Stimulated activated CD4-positive, alpha-beta T cell treated with anti-CD3 and anti-CD28 coated beads, Interleukin-1b, Interleukin-23, amount 100 ng/mL, for 48 hours (primary cell): ENCODE measurements around the gene FCGR2B.
"Not testable (repeated sequence)": the region's sequence is repeated elsewhere in the genome, so short reads cannot be mapped to it uniquely, and the experiment has no call there.

Experiments
- DNase-seq: peaks from one replicate; pipeline ENCODE4 v3.0.0-alpha.2; 2020

FCGR2B gene

GRCh38 chr1:161647507-161648360, 15.2 kb upstream of the FCGR2B start:
- DNase-seq: not testable (repeated sequence)

DNA sequence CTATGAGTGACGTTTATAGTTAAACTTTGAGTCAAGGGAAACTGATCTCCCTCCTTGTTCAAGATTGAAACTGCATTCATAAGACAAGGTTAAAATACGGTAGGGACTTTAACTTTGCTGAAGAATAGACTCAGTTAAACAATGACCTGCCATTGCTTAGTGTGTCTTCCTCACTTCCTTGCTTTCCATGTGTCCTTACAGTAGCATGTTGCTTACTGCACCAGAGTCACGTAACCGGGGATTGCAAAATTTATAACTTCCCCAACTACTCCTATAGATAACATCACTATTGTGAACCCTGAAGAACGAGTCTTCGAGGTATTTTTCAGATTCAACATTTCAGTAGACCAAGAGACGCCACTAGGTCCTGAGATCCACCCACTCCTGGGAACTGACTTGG, 9.4 kb upstream of the FCGR2B start:
- DNase-seq: not testable (repeated sequence)

DNA sequence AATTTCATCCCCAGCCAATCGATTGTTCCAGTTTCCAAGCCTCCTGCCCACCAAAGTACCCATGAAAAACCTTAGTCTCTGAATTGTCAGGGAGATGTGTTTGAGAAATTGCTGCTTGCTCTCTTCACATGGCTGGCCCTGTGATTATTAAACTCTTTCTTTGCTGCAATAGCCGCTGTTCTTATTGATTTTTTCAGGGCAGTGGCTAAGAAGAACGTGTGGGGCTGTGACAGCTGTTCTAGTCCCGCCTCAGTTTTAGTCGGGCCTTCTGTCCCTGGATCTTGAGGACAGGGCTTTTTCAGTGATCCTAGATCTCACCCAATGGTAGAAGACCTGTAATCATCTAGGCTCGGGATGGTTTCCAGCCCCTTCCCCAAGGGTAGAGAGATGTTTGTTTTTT, 9.0 kb upstream of the FCGR2B start:
- DNase-seq: not testable (repeated sequence)

GRCh38 chr1:161658524-161658923, 4.4 kb upstream of the FCGR2B start:
- not testable (repeated sequence) for DNase-seq

- not testable (repeated sequence) for DNase-seq
These were observed 1.2 kb upstream of the FCGR2B start for GRCh38 chr1:161661660-161662311.

DNA sequence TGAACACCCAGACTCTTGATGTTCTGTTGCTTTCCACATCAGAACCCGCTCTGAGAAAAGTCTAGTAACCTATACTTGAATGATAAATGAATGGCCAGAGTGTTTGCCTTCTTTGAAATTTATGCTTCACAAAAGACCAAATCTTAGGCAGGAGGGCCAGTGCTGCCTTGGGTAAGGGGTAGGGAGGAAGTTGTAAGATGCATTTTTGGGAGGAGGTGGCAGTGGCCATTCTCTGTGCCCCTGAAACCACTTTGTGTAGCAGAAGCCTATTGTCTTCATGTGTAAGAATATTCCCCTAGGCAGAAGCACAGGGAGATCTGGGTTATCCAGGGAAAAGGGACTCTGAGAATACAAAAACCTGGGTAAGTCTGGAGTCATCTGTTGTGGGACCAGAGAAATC, 626 bp downstream of the FCGR2B start:
- not testable (repeated sequence) for DNase-seq

GRCh38 chr1:161664689-161665088, 1.7 kb downstream of the FCGR2B start:
- not testable (repeated sequence) for DNase-seq

GRCh38 chr1:161671045-161672020, 8.4 kb downstream of the FCGR2B start:
- not testable (repeated sequence) for DNase-seq

- DNase-seq: not testable (repeated sequence)
These were observed 10.5 kb downstream of the FCGR2B start for GRCh38 chr1:161673437-161673836.

GRCh38 chr1:161674447-161674846, 11.5 kb downstream of the FCGR2B start:
- not testable (repeated sequence) for DNase-seq

DNA sequence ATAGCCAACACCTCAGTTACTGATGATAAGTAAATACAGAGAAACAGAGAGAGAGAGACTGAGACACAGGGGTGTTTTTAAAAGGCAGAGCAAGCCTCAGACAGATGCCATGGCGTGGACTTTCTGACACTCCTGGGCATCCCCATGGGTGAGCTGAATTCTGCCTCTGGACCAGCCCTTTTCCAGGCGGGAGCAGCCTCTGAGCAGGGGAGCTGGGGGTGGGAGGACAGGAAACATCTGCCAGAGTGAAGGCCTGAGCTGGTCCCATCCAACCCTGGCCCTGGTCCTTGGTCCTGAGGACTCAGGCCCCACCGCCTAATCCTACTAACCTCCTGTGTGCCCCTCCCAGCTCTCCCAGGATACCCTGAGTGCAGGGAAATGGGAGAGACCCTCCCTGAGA, 12.0 kb downstream of the FCGR2B start:
- not testable (repeated sequence) for DNase-seq

DNA sequence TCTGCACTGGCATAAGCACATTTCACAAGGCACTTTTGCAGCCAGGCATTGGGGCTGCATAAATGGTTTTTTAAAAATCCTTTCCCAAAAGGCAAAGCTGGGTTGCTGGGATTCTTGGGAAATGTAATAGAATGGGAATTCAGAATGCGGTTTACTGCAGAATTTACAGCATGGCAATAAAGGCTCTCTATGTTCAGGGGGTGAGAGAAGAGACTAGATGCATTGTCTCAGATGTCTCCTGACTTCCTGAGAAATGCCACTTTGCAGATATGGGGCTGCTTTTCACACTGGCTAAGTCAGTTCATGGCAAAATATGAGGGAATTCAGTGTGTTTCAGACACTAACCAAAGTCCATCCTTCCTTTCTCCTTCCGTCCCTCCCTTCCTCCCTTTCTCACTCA, 13.5 kb downstream of the FCGR2B start:
- DNase-seq: no peak

- no peak for DNase-seq
These were observed 14.2 kb downstream of the FCGR2B start for GRCh38 chr1:161676958-161677689.

DNA sequence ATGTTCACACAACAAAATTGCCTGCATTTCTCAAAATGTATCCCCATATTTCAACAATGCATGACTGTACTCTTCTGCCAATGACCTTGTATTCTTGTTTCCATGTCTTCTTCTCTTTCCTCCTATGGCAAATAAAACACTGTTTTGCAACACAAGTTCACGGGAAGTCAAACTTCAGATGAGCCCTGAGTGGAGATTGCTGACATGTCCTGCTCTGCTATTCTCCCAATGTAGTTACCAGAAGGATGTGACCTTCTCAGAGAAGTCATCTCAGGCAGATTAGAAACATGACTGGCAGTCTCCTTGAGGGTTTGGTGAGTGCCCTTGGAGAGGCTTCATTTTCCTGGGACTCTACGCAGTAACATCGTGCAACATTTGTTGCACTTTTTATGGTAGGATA, 15.6 kb downstream of the FCGR2B start:
- no peak for DNase-seq

DNA sequence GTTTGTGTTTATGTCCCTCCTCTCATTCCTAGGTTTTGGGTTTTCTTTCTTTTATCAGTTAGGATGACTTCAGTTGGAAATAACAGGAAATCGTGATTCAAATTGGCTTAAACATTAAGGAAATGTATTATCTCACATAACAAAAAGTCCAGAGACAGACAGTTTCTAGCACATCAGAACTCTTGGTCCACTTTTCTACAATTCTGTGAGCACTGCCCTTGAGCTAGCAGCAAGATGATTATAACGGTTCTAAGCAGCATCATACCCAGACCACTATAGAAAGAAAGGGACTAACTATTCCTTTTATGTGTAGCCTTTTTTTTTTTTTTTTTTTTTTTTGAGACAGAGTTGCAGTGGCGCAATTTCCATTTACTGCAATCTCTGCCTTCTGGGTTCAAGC, 18.9 kb downstream of the FCGR2B start:
- DNase-seq: no peak

DNA sequence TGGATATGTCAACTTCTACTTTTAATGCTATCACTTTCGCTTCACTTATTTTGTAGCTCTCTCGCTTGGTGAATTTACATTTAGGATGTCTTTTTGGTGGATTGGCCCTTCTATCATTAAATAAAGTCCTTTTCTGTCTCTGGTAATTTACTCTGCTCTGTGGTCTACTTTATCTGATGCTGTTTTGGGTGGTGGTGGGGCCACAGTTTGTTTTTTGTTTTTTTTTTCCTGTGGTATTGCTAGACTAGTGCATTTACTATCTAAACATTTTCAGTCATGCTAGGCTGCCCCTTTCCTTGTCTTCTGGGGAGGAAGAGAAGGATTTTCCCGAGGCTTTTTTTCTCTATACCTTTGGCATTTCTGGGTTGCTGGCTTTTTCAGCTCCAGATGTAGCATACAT, 26.0 kb downstream of the FCGR2B start:
- DNase-seq: no peak

- DNase-seq: no peak
These were observed 28.9 kb downstream of the FCGR2B start for GRCh38 chr1:161691846-161692245.

GRCh38 chr1:161693020-161693712, 30.2 kb downstream of the FCGR2B start:
- DNase-seq: not testable (repeated sequence)

DNA sequence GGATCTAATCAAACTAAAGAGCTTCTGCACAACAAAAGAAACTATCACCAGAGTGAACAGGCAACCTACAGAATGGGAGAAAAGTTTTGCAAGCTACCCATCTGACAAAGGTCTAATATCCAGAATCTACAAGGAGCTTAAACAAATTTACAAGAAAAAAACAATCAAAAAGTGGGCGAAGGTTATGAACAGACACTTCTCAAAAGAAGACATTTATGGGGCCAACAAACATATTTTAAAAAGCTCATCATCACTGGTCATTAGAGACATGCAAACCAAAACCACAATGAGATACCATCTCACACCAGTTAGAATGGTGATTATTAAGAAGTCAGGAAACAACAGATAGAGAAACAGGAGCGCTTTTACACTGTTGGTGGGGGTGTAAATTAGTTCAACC, 35.4 kb downstream of the FCGR2B start:
- DNase-seq: not testable (repeated sequence)

GRCh38 chr1:161702250-161702649, 39.3 kb downstream of the FCGR2B start:
- DNase-seq: no peak

GRCh38 chr1:161705537-161705936, 42.6 kb downstream of the FCGR2B start:
- DNase-seq: no peak

DNA sequence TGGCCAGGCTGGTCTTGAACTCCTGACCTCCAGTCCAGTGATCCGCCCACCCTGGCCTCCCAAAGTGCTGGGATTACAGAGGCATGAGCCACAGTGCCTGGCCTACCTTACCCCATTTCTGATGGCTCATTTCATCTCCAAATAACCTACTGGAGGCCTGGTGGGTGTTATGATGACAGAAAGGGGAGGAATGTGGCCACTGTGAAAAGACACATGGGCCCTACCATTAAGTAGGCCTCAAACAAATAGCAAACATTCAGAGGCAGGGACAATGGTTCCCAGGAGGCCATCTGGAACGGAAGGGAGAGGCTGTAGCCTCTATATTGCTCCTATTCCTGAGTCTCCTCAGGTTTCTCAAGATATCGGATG, 43.2 kb downstream of the FCGR2B start:
- no peak for DNase-seq
